Stimulated activated CD8-positive, alpha-beta memory T cell treated with anti-CD3 and anti-CD28 coated beads, Interleukin-12 subunit alpha, Interleukin-12 subunit beta, amount 100 ng/mL, for 4 hours (primary cell): ENCODE data around the gene NCOA3.
"Not testable (repeated sequence)": the region's sequence is repeated elsewhere in the genome, so short reads cannot be mapped to it uniquely, and the experiment has no call there.

Experiments
- DNase-seq: peaks from one replicate; pipeline ENCODE4 v3.0.0-alpha.2; 2020; ENCODE audit warnings: low read depth

NCOA3 gene

GRCh38 chr20:47540443-47541354, 39.0 kb downstream of the NCOA3 start:
- DNase-seq: no peak

GRCh38 chr20:47541355-47541922, 39.8 kb downstream of the NCOA3 start:
- no peak for DNase-seq

- DNase-seq: no peak
Observed at GRCh38 chr20:47543006-47543431, 41.3 kb downstream of the NCOA3 start.

GRCh38 chr20:47544240-47544639, 42.6 kb downstream of the NCOA3 start:
- DNase-seq: no peak

GRCh38 chr20:47544852-47545251, 43.2 kb downstream of the NCOA3 start:
- no peak for DNase-seq

GRCh38 chr20:47545499-47545898, 43.8 kb downstream of the NCOA3 start:
- no peak for DNase-seq

GRCh38 chr20:47546184-47547033, 44.7 kb downstream of the NCOA3 start:
- no peak for DNase-seq

GRCh38 chr20:47547034-47547387, 45.3 kb downstream of the NCOA3 start:
- no peak for DNase-seq

- DNase-seq: no peak
Observed at GRCh38 chr20:47549671-47550070, 48.0 kb downstream of the NCOA3 start.

GRCh38 chr20:47551222-47551621, 49.5 kb downstream of the NCOA3 start:
- DNase-seq: no peak

GRCh38 chr20:47551841-47552240, 50.2 kb downstream of the NCOA3 start:
- DNase-seq: no peak

- DNase-seq: no peak
Observed at GRCh38 chr20:47552996-47553395, 51.3 kb downstream of the NCOA3 start.

GRCh38 chr20:47553594-47554235, 52.0 kb downstream of the NCOA3 start:
- not testable (repeated sequence) for DNase-seq

GRCh38 chr20:47554283-47554682, 52.6 kb downstream of the NCOA3 start:
- not testable (repeated sequence) for DNase-seq

GRCh38 chr20:47557218-47557617, 55.5 kb downstream of the NCOA3 start:
- no peak for DNase-seq

- no peak for DNase-seq
Observed at GRCh38 chr20:47557791-47558190, 56.1 kb downstream of the NCOA3 start.

GRCh38 chr20:47558295-47559066, 56.8 kb downstream of the NCOA3 start:
- DNase-seq: no peak

GRCh38 chr20:47559141-47559540, 57.5 kb downstream of the NCOA3 start:
- DNase-seq: no peak

GRCh38 chr20:47561180-47561579, 59.5 kb downstream of the NCOA3 start:
- DNase-seq: no peak

- DNase-seq: no peak
Observed at GRCh38 chr20:47561603-47562583, 60.2 kb downstream of the NCOA3 start.
